ENCODE data around the gene PTCD3.

DNA sequence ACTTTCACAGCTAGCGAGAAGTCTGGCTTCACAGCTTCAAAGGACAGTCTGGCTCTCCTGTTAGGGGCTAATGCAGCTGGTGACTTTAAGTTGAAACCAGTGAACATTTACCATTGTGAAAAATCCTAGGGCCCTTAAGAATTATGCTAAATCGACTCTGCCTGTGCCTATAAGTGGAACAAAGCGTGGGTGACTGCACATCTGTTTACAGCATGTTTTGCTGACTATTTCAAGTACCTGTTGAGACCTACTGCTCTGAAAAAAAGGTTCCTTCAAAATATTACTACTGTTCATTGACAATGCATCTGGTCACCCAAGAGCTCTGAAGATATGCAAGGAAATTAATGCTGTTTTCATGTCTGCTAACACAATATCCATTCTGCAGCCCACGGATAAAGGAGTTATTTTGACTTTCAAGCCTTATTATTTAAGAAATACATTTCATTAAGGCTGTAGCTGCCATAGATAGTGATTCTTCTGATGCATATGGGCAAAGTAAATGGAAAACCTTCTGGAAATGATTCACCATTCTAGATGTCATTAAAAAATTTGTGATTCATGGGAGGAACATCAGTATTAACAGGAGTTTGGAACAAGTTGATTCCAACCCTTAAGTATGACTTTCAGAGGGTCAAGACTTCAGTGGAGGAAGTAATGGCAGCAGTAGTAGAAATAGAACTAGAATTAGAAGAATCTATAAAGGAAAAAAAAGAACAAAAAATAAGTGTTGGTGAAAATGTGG lies 49.3 kb upstream of the PTCD3 start:
- TF ChIP-seq, protein P1, sequence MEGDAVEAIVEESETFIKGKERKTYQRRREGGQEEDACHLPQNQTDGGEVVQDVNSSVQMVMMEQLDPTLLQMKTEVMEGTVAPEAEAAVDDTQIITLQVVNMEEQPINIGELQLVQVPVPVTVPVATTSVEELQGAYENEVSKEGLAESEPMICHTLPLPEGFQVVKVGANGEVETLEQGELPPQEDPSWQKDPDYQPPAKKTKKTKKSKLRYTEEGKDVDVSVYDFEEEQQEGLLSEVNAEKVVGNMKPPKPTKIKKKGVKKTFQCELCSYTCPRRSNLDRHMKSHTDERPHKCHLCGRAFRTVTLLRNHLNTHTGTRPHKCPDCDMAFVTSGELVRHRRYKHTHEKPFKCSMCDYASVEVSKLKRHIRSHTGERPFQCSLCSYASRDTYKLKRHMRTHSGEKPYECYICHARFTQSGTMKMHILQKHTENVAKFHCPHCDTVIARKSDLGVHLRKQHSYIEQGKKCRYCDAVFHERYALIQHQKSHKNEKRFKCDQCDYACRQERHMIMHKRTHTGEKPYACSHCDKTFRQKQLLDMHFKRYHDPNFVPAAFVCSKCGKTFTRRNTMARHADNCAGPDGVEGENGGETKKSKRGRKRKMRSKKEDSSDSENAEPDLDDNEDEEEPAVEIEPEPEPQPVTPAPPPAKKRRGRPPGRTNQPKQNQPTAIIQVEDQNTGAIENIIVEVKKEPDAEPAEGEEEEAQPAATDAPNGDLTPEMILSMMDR (optimal IDR thresholded peaks at IDR 0.05 in 1 of 3, IDR thresholded peaks at IDR 0.05 in 1 of 3, conservative IDR thresholded peaks at IDR 0.05 in 1 of 3; ENCODE audit: extremely low read depth in 1 of 3, insufficient read depth in 2 of 3, low read length in 3 of 3): no peak
- no peak for TF ChIP-seq EZH2 (IDR thresholded peaks at IDR 0.05; ENCODE audit: low read length)

Measured in keratinocyte (primary cell).